Measurements from ENCODE around the gene MREG. TPM values are rescaled to one million over a fixed set of nuclear protein-coding genes. Genes with fewer than 3 reads are reported as not detected.
"Not testable (repeated sequence)": the region's sequence is repeated elsewhere in the genome, so short reads cannot be mapped to it uniquely, and the experiment has no call there.

Gene MREG
- total RNA-seq, 1 donor from 2014 or later, result 0.22 TPM

DNA sequence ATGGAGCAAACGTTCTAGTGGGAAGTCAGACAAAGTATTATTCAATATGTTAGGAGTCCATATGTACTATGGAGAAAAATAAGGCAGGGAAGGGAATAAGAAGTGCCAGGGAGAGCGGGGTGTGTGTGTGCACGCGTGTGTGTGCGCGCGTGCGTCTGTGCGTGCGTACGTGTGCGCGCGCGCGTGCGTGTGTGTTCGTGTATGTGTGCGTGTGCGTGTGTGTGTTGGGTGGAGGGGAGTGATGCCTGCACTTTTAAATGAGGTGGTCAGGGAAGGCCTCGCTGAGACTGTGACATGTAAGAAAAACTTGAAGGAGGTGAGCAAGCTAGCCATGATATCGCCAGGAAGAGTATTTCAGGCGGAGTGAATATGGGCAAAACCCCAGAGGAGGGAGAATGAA, 1.6 kb upstream of the MREG start:
- no peaks in the 10 kb centered on the region for H3K27me3 ChIP-seq (ENCODE audit: low read depth)
- no peak overlapping the region for H3K4me3 ChIP-seq
- intact Hi-C loops (cut with micrococcal nuclease), result no loop called here
- no peak overlapping the region for H3K27ac ChIP-seq (replicated peaks)
- no peak for DNase-seq
- H3K36me3 ChIP-seq, result no peaks in the 10 kb centered on the region
- peaks cover 15% of the 10 kb centered on the region for H3K4me1 ChIP-seq
- TF ChIP-seq, protein P1, sequence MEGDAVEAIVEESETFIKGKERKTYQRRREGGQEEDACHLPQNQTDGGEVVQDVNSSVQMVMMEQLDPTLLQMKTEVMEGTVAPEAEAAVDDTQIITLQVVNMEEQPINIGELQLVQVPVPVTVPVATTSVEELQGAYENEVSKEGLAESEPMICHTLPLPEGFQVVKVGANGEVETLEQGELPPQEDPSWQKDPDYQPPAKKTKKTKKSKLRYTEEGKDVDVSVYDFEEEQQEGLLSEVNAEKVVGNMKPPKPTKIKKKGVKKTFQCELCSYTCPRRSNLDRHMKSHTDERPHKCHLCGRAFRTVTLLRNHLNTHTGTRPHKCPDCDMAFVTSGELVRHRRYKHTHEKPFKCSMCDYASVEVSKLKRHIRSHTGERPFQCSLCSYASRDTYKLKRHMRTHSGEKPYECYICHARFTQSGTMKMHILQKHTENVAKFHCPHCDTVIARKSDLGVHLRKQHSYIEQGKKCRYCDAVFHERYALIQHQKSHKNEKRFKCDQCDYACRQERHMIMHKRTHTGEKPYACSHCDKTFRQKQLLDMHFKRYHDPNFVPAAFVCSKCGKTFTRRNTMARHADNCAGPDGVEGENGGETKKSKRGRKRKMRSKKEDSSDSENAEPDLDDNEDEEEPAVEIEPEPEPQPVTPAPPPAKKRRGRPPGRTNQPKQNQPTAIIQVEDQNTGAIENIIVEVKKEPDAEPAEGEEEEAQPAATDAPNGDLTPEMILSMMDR (IDR thresholded peaks at IDR 0.05; ENCODE audit: borderline replicate concordance), result no peak
- H3K9me3 ChIP-seq (replicated peaks), result no peaks in the 10 kb centered on the region

DNA sequence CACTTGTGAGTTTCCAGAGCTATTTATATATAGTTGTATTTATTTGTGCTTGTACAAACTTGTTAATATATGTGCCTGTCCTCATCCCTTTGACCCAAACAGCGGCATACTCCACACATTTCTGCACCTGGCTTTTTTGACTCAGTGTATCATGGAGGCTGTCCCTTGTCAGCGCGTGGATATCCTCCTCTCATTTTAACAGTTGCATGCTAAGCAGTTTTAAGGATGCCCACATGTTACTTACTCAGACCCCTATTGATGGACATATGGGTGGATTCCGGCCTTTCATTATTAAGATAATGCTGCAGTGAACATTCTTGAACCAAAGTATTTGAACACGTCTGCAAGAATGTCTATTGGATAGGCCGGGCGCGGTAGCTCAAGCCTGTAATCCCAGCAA, 655 bp upstream of the MREG start:
- no peak overlapping the region for H3K4me3 ChIP-seq
- peaks cover 15% of the 10 kb centered on the region for H3K4me1 ChIP-seq
- TF ChIP-seq, protein P1 (IDR thresholded peaks at IDR 0.05; ENCODE audit: borderline replicate concordance), result no peak
- no peaks in the 10 kb centered on the region for H3K27me3 ChIP-seq (ENCODE audit: low read depth)
- no peak overlapping the region for H3K27ac ChIP-seq (replicated peaks)
- H3K9me3 ChIP-seq (replicated peaks), result no peaks in the 10 kb centered on the region
- H3K36me3 ChIP-seq, result no peaks in the 10 kb centered on the region
- no peak for DNase-seq
- intact Hi-C loops (cut with micrococcal nuclease), result no loop called here

DNA sequence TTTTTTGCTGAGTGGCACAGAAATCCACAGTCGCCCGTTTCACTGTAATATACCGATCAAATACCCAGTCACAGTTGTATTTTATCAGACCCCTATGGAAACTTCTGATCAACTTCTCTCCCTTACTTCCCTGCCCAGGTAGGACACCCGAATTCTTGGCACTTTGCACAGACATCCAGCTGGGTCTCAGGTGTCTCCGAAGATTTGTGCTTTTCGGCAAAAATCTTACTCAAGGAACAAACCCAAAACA, 596 bp downstream of the MREG start:
- DNase-seq, result no peak
- TF ChIP-seq, protein P1 (IDR thresholded peaks at IDR 0.05; ENCODE audit: borderline replicate concordance), result no peak
- Histone ChIP-seq H3K36me3 (no peaks in the 10 kb centered on the region), H3K4me1 (peaks cover 15% of the 10 kb centered on the region), H3K27me3 (ENCODE audit: low read depth) (no peaks in the 10 kb centered on the region), H3K27ac (replicated peaks) (no peak overlapping the region), H3K4me3 (peak overlapping the region; percentile 74), H3K9me3 (replicated peaks) (no peaks in the 10 kb centered on the region)
- intact Hi-C loops (cut with micrococcal nuclease), result no loop called here

DNA sequence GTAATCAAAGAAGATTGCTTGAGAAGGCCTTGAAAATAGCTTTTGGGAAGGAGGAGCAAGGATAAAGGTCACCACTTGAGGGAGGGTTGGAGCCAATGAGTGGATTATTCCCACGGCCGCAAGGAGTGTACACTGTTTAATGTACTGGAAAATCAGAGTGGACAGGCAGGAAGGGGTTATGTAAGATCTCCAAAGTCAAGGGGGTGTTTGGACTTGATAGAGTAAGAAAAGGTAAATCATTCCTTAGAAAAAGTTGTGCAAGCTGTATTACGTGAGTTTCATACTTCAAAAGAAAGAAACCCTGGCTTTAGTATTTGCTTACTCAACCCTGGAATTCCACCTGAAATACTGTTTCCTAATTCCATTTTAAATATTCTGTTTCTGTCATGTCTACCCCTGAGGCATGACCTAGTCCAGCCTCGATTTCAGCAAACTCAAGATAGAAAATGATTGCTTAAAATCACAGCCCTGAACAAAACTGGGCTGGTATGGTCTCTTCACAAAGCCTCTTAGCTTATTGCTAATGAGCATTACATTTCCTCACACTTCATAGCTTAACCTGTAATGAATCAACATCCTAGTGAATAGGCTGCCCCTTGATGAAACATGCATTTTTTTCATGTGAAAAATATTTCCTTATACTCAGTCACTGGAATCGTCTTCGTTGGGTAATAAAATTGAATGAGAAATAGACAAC, 1.1 kb downstream of the MREG start:
- H3K27me3 ChIP-seq (ENCODE audit: low read depth), result no peaks in the 10 kb centered on the region
- peak overlapping the region; percentile 74 for H3K4me3 ChIP-seq
- H3K27ac ChIP-seq (replicated peaks), result no peak overlapping the region
- TF ChIP-seq, protein P1 (IDR thresholded peaks at IDR 0.05; ENCODE audit: borderline replicate concordance), result no peak
- intact Hi-C loops (cut with micrococcal nuclease), result no loop called here
- peaks cover 15% of the 10 kb centered on the region for H3K4me1 ChIP-seq
- no peaks in the 10 kb centered on the region for H3K36me3 ChIP-seq
- no peaks in the 10 kb centered on the region for H3K9me3 ChIP-seq (replicated peaks)
- no peak for DNase-seq

DNA sequence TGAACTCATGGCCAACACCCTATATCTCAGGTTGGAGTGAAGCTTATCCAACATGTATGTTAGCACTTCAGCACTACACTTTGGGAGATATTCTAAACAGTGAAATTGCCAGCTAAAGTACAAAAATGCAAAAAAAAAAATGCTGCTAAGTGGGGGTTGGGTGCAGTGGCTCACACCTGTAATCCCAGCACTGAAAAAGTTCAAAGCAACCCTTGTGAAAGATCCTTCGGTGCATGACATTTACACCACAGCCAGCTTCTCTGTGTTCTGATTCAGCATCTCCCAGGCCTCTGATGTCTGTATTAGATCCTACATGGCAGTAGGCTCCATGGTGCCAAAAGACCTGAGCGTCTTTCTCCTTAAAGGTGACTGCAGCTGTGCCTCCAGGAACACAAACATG, 4.1 kb downstream of the MREG start:
- H3K9me3 ChIP-seq (replicated peaks); intact Hi-C loops (cut with micrococcal nuclease); H3K36me3 ChIP-seq; H3K27ac ChIP-seq (replicated peaks); DNase-seq; H3K4me3 ChIP-seq; H3K27me3 ChIP-seq (ENCODE audit: low read depth): not testable (repeated sequence)
- H3K4me1 ChIP-seq, result peaks cover 15% of the 10 kb centered on the region

DNA sequence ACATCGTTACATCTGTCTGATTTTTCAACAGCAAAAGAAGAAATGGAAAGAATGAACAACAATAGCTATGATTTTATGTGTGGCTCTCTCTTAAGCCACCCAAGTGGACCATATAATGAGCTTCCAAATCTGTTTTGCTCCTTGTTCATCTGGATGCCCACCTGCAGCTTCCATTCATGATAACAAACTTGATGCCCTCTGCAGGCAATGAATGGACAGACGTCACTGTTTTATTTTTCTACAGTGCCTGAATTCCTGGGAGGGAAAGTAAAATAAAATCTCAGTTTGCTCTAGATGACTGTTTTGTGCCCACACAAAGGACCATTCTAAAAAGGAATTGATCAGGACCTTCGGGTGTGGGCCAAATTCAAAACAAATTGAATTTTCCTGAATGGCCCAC, 5.0 kb downstream of the MREG start:
- TF ChIP-seq, protein P1 (IDR thresholded peaks at IDR 0.05; ENCODE audit: borderline replicate concordance), result no peak
- Histone ChIP-seq H3K27ac (replicated peaks) (no peak overlapping the region), H3K4me1 (peaks cover 8% of the 10 kb centered on the region)

More for the DNA sequence above, 5.0 kb downstream of the MREG start:
- no peak for DNase-seq
- intact Hi-C loops (cut with micrococcal nuclease), result no loop called here
- Histone ChIP-seq H3K36me3 (no peaks in the 10 kb centered on the region), H3K27me3 (ENCODE audit: low read depth) (no peaks in the 10 kb centered on the region), H3K4me3 (no peak overlapping the region), H3K9me3 (replicated peaks) (no peaks in the 10 kb centered on the region)

Measured in left ventricle myocardium inferior (tissue), 1 donor.